CD4-positive, alpha-beta memory T cell (primary cell): ENCODE measurements around the gene PI4KA. TPM values are rescaled to one million over a fixed set of nuclear protein-coding genes. Genes with fewer than 3 reads are reported as not detected.

ENCODE experiments used
- CTCF ChIA-PET: fragments of 350-600 bp; sonication (Branson Sonifier 250); formaldehyde crosslinking; loops from one replicate; lab custom pipeline; 2021; ENCODE audit warnings: inconsistent platforms; ENCODE audit not compliant: partially characterized antibody; lab: Charles Lee
- POLR2A ChIA-PET: fragments of 350-600 bp; sonication (Branson Sonifier 250); formaldehyde crosslinking; loops from one replicate; lab custom pipeline; 2021; ENCODE audit not compliant: partially characterized antibody; lab: Charles Lee
- DNase-seq, 5 donors: peaks; one replicate each; pipeline versions ENCODE4 v3.0.0 to v3.0.0-alpha.2; 2020 to 2022; ENCODE audit warnings: mixed read lengths in 1 of 5
- H3K27ac ChIP-seq: one replicate; pipeline ENCODE4 v1.7.0; 2013; ENCODE audit warnings: low read depth, low read length
- H3K27me3 ChIP-seq: 2 replicates; pipeline ENCODE4 v1.7.0; 2013; ENCODE audit warnings: mild to moderate bottlenecking, low read length, moderate library complexity; ENCODE audit not compliant: insufficient read depth
- H3K36me3 ChIP-seq: 2 replicates; pipeline ENCODE4 v1.7.0; 2013; ENCODE audit warnings: mild to moderate bottlenecking, low read length, moderate library complexity; ENCODE audit not compliant: insufficient read depth
- H3K4me1 ChIP-seq: 2 replicates; pipeline ENCODE4 v1.7.0; 2013; ENCODE audit warnings: mild to moderate bottlenecking, low read length, moderate library complexity; ENCODE audit not compliant: insufficient read depth
- H3K4me3 ChIP-seq, 2 donors: one replicate each; pipeline ENCODE4 v1.7.0; 2013; ENCODE audit warnings: low read length in 2 of 2, mild to moderate bottlenecking in 1 of 2
- H3K9me3 ChIP-seq, 2 donors: one replicate each; pipeline ENCODE4 v1.7.0; 2013; ENCODE audit warnings: low read length in 2 of 2, control low read depth in 1 of 2; ENCODE audit not compliant: control insufficient read depth in 1 of 2
- H3K27ac Mint-ChIP-seq, 7 donors: one replicate each; pipeline ENCODE4 v1.8.0; 2020 to 2021; ENCODE audit warnings: mixed read lengths in 7 of 7, mild to moderate bottlenecking in 6 of 7, inconsistent platforms in 3 of 7, moderate library complexity in 3 of 7
- H3K27me3 Mint-ChIP-seq, 2 donors: one replicate each; pipeline ENCODE4 v1.8.0; 2020 to 2021; ENCODE audit warnings: mixed read lengths in 2 of 2
- H3K36me3 Mint-ChIP-seq, 2 donors: one replicate each; pipeline ENCODE4 v1.8.0; 2020 to 2021; ENCODE audit warnings: mixed read lengths in 2 of 2, inconsistent platforms in 1 of 2, mild to moderate bottlenecking in 1 of 2
- H3K4me1 Mint-ChIP-seq, 4 donors: one replicate each; pipeline ENCODE4 v1.8.0; 2020 to 2021; ENCODE audit warnings: mixed read lengths in 4 of 4, mild to moderate bottlenecking in 1 of 4
- H3K4me3 Mint-ChIP-seq, 8 donors: one replicate each; pipeline ENCODE4 v1.8.0; 2020 to 2021; ENCODE audit warnings: mixed read lengths in 8 of 8, mild to moderate bottlenecking in 7 of 8, moderate library complexity in 6 of 8, inconsistent platforms in 3 of 8
- H3K9me3 Mint-ChIP-seq, 8 donors: one replicate each; pipeline ENCODE4 v1.8.0; 2020 to 2021; ENCODE audit warnings: mixed read lengths in 8 of 8, mild to moderate bottlenecking in 5 of 8, inconsistent platforms in 3 of 8, moderate library complexity in 1 of 8
- intact Hi-C: fragments of 100-400 bp; cut with micrococcal nuclease; formaldehyde crosslinking; loops from one replicate; pipeline ENCODE4 v1.15.1; 2023
- polyA plus RNA-seq, 2 donors: library from polyadenylated mRNA; unstranded; fragments of 300-500 nt; fragmentation: Illumina TruSeq; gene quantifications; one replicate each; pipeline ENCODE4 v1.2.3, GENCODE V29; 2021
- total RNA-seq, 2 experiments: library from RNA; stranded (reverse); gene quantifications; one replicate each; pipeline ENCODE4 v1.2.3, GENCODE V29; 2021

Gene PI4KA
- total and polyA plus RNA-seq, 4 experiments from 2014 or later: 31.5 to 145 (median 110) TPM

- intact Hi-C loops: loop anchor here (10.0 kb wide), 1 partner anchor 64 kb away; no protein-coding TSS in a partner anchor
- no peak overlapping the region for H3K4me3 Mint-ChIP-seq
- no peaks in the 10 kb centered on the region for H3K9me3 ChIP-seq
- H3K27ac Mint-ChIP-seq: peak overlapping the region in 1 of 7 donors; percentile 59
- H3K27me3 ChIP-seq: no peaks in the 10 kb centered on the region
- H3K27ac ChIP-seq: no peak overlapping the region
- H3K27me3 Mint-ChIP-seq: no peaks in the 10 kb centered on the region
- peaks cover 39 to 57% of the 10 kb centered on the region in 2 donors for H3K36me3 Mint-ChIP-seq
- DNase-seq: no peak
- ChIA-PET POLR2A (interaction anchor here (1.1 kb wide), 1 partner anchor 22 kb away, joined by 3 read pairs; no protein-coding TSS in a partner anchor), CTCF (no interaction called here)
- peaks cover 0 to 1% (median 0%) of the 10 kb centered on the region in 4 donors for H3K4me1 Mint-ChIP-seq
- H3K4me3 ChIP-seq: no peak overlapping the region
- H3K9me3 Mint-ChIP-seq: no peaks in the 10 kb centered on the region
- H3K4me1 ChIP-seq: no peaks in the 10 kb centered on the region
- H3K36me3 ChIP-seq: peaks cover 28% of the 10 kb centered on the region
Measured at GRCh38 chr22:20881231-20881630, 22.6 kb upstream of the PI4KA start.

GRCh38 chr22:20877715-20878114 is 19.1 kb upstream of the PI4KA start:
- Mint-ChIP-seq H3K27me3 (no peaks in the 10 kb centered on the region), H3K4me1 (peaks cover 0 to 3% (median under 1%) of the 10 kb centered on the region in 4 donors), H3K27ac (no peak overlapping the region), H3K9me3 (no peaks in the 10 kb centered on the region), H3K36me3 (peaks cover 27 to 44% of the 10 kb centered on the region in 2 donors), H3K4me3 (no peak overlapping the region)
- Histone ChIP-seq H3K4me3 (no peak overlapping the region), H3K36me3 (peaks cover 29% of the 10 kb centered on the region), H3K9me3 (no peaks in the 10 kb centered on the region), H3K27me3 (no peaks in the 10 kb centered on the region), H3K4me1 (no peaks in the 10 kb centered on the region), H3K27ac (no peak overlapping the region)
- ChIA-PET CTCF (interaction anchor here (1.8 kb wide), 1 partner anchor 8 kb away, joined by 5 read pairs; no protein-coding TSS in a partner anchor), POLR2A (no interaction called here)
- DNase-seq: no peak
- intact Hi-C loops: no loop called here

- POLR2A ChIA-PET: no interaction called here
- intact Hi-C loops: no loop called here
- H3K27ac Mint-ChIP-seq: peak overlapping the region in 4 of 7 donors; percentile 9 to 65 (median 37)
- Histone ChIP-seq H3K4me3 (no peak overlapping the region), H3K27ac (no peak overlapping the region), H3K36me3 (peaks cover 18% of the 10 kb centered on the region), H3K9me3 (no peaks in the 10 kb centered on the region), H3K27me3 (no peaks in the 10 kb centered on the region), H3K4me1 (no peaks in the 10 kb centered on the region)
- H3K4me1 Mint-ChIP-seq: peaks cover 0 to 2% (median under 1%) of the 10 kb centered on the region in 4 donors
- no peak overlapping the region for H3K4me3 Mint-ChIP-seq
- peaks cover 12 to 31% of the 10 kb centered on the region in 2 donors for H3K36me3 Mint-ChIP-seq
- no peaks in the 10 kb centered on the region for H3K9me3 Mint-ChIP-seq
- no peak for DNase-seq
- CTCF ChIA-PET: no interaction called here
- H3K27me3 Mint-ChIP-seq: no peaks in the 10 kb centered on the region
Measured at GRCh38 chr22:20875296-20875695, 16.7 kb upstream of the PI4KA start.

- H3K36me3 ChIP-seq: peaks cover 22% of the 10 kb centered on the region
- H3K4me3 Mint-ChIP-seq: no peak overlapping the region
Measured at GRCh38 chr22:20873214-20873613, 14.6 kb upstream of the PI4KA start.

GRCh38 chr22:20869234-20869633 is 10.6 kb upstream of the PI4KA start:
- no peak overlapping the region for H3K27ac ChIP-seq
- peak overlapping the region in 2 of 7 donors; percentile 22 to 79 for H3K27ac Mint-ChIP-seq
- H3K36me3 ChIP-seq: peaks cover 16% of the 10 kb centered on the region

More at GRCh38 chr22:20873214-20873613, 14.6 kb upstream of the PI4KA start:
- peaks cover 17 to 33% of the 10 kb centered on the region in 2 donors for H3K36me3 Mint-ChIP-seq
- no peak overlapping the region for H3K4me3 ChIP-seq
- intact Hi-C loops: no loop called here
- H3K9me3 Mint-ChIP-seq: no peaks in the 10 kb centered on the region
- DNase-seq: no peak
- H3K27me3 Mint-ChIP-seq: no peaks in the 10 kb centered on the region
- CTCF ChIA-PET: no interaction called here
- POLR2A ChIA-PET: interaction anchor here (1.6 kb wide), 1 partner anchor 17 kb away, joined by 3 read pairs; no protein-coding TSS in a partner anchor
- H3K27ac Mint-ChIP-seq: peak overlapping the region in 2 of 7 donors; percentile 42 to 46
- H3K27me3 ChIP-seq: no peaks in the 10 kb centered on the region
- H3K4me1 ChIP-seq: peaks cover 3% of the 10 kb centered on the region
- H3K4me1 Mint-ChIP-seq: peaks cover 0 to 5% (median 2%) of the 10 kb centered on the region in 4 donors
- H3K27ac ChIP-seq: no peak overlapping the region
- H3K9me3 ChIP-seq: no peaks in the 10 kb centered on the region

GRCh38 chr22:20868025-20868962 is 9.7 kb upstream of the PI4KA start:
- Histone ChIP-seq H3K4me1 (peaks cover 48% of the 10 kb centered on the region), H3K27ac (no peak overlapping the region), H3K36me3 (peaks cover 12% of the 10 kb centered on the region), H3K9me3 (no peaks in the 10 kb centered on the region), H3K4me3 (no peak overlapping the region), H3K27me3 (no peaks in the 10 kb centered on the region)
- POLR2A ChIA-PET: interaction anchor here (1.4 kb wide), 1 partner anchor 9 kb away, joined by 5 read pairs; the partner anchor contains the start of genes PI4KA and SNAP29
- H3K27me3 Mint-ChIP-seq: no peaks in the 10 kb centered on the region
- no peaks in the 10 kb centered on the region for H3K9me3 Mint-ChIP-seq
- H3K27ac Mint-ChIP-seq: peak overlapping the region in 1 of 7 donors; percentile 72
- intact Hi-C loops: no loop called here
- CTCF ChIA-PET: no interaction called here
- peaks cover 8 to 48% (median 26%) of the 10 kb centered on the region in 4 donors for H3K4me1 Mint-ChIP-seq
- H3K4me3 Mint-ChIP-seq: no peak overlapping the region
- peaks cover 18 to 25% of the 10 kb centered on the region in 2 donors for H3K36me3 Mint-ChIP-seq
- no peak for DNase-seq

More at GRCh38 chr22:20869234-20869633, 10.6 kb upstream of the PI4KA start:
- no peak overlapping the region for H3K4me3 ChIP-seq
- H3K4me1 Mint-ChIP-seq: peaks cover 8 to 39% (median 20%) of the 10 kb centered on the region in 4 donors
- peaks cover 41% of the 10 kb centered on the region for H3K4me1 ChIP-seq
- H3K27me3 Mint-ChIP-seq: no peaks in the 10 kb centered on the region
- ChIA-PET POLR2A (no interaction called here), CTCF (no interaction called here)
- H3K27me3 ChIP-seq: no peaks in the 10 kb centered on the region
- H3K9me3 Mint-ChIP-seq: no peaks in the 10 kb centered on the region
- intact Hi-C loops: no loop called here
- peaks cover 13 to 19% of the 10 kb centered on the region in 2 donors for H3K36me3 Mint-ChIP-seq
- no peak for DNase-seq
- no peaks in the 10 kb centered on the region for H3K9me3 ChIP-seq
- H3K4me3 Mint-ChIP-seq: no peak overlapping the region
